ENCODE results near the gene UBR1.

- TF ChIP-seq EMX1 (CRISPR knock-in tag; IDR thresholded peaks at IDR 0.05) (no peak), CTCF (IDR thresholded peaks at IDR 0.05) (no peak), CREM (CRISPR knock-in tag; IDR thresholded peaks at IDR 0.05) (no peak), ATF2 (CRISPR knock-in tag; IDR thresholded peaks at IDR 0.05; ENCODE audit: borderline replicate concordance, low read depth) (no peak), ZNF416 (CRISPR knock-in tag; IDR thresholded peaks at IDR 0.05) (no peak), MAX (CRISPR knock-in tag; IDR thresholded peaks at IDR 0.05) (no peak), ZNF263 (CRISPR knock-in tag; IDR thresholded peaks at IDR 0.05; ENCODE audit: low read depth) (no peak), NFYB (CRISPR knock-in tag; conservative IDR thresholded peaks at IDR 0.05; ENCODE audit: low read depth) (no peak), NFE2L1 (CRISPR knock-in tag; IDR thresholded peaks at IDR 0.05) (no peak), ZBTB21 (CRISPR knock-in tag; IDR thresholded peaks at IDR 0.05; ENCODE audit: borderline replicate concordance) (no peak), PRRX2 (CRISPR knock-in tag; IDR thresholded peaks at IDR 0.05) (no peak), FOXP4 (CRISPR knock-in tag; IDR thresholded peaks at IDR 0.05) (no peak), ESRRA (CRISPR knock-in tag; IDR thresholded peaks at IDR 0.05; ENCODE audit: borderline replicate concordance) (no peak), IRF1 (CRISPR knock-in tag; IDR thresholded peaks at IDR 0.05) (no peak)
These were observed 184.5 kb downstream of the UBR1 start for GRCh38 chr15:42921342-42921731.
